Upper lobe of left lung (tissue), 4 donors: ENCODE data around the gene NPY4R.

Source experiments
- CTCF ChIP-seq, 6 experiments: fragments of 450-650 bp in 4 of 6; fragments of 200-600 bp in 2 of 6; sonication (generic) in 2 of 6; IDR thresholded peaks; one replicate each; pipeline ENCODE4 v1.5.1; 2016 to 2019; ENCODE audit warnings: antibody characterized with exemption in 6 of 6
- EP300 ChIP-seq, 4 donors: sonication (generic); formaldehyde crosslinking; IDR thresholded peaks; one replicate each; pipeline ENCODE4 v1.5.1; 2017; ENCODE audit warnings: antibody characterized with exemption in 4 of 4, control low read depth in 2 of 4

GRCh38 chr10:46514431-46514861, 48.7 kb upstream of the NPY4R start:
- TF ChIP-seq CTCF (IDR thresholded peaks at IDR 0.05) (no peak), EP300 (IDR thresholded peaks at IDR 0.05) (no peak)
